ENCODE data around the gene CDH1.

The CDH1 gene

GRCh38 chr16:68722119-68723024 is 14.7 kb upstream of the CDH1 start:
- no peaks in the 10 kb centered on the region for H3K27me3 ChIP-seq (replicated peaks)
- in situ Hi-C loops (cut with HindIII; ENCODE audit: low pct_ligation_motif_present, low sequenced_read_pairs): no loop called here
- no peak overlapping the region for H3K27ac ChIP-seq
- no peak for DNase-seq
- no peak overlapping the region for H3K4me3 ChIP-seq (ENCODE audit: low read depth, low read length)
- TF ChIP-seq CTCF (IDR thresholded peaks at IDR 0.05; ENCODE audit: low read depth, low read length, missing control alignments): no peak
- no peaks in the 10 kb centered on the region for H3K36me3 ChIP-seq (replicated peaks)

- in situ Hi-C loops (cut with HindIII; ENCODE audit: low pct_ligation_motif_present, low sequenced_read_pairs): no loop called here
- Histone ChIP-seq H3K36me3 (replicated peaks) (no peaks in the 10 kb centered on the region), H3K4me3 (ENCODE audit: low read depth, low read length) (no peak overlapping the region), H3K27me3 (replicated peaks) (no peaks in the 10 kb centered on the region), H3K27ac (no peak overlapping the region)
- no peak for DNase-seq
- TF ChIP-seq CTCF (IDR thresholded peaks at IDR 0.05; ENCODE audit: low read depth, low read length, missing control alignments): no peak
Observed at GRCh38 chr16:68724797-68725196, 12.3 kb upstream of the CDH1 start.

GRCh38 chr16:68728523-68728922 is 8.6 kb upstream of the CDH1 start:
- Histone ChIP-seq H3K27me3 (replicated peaks) (no peaks in the 10 kb centered on the region), H3K4me3 (ENCODE audit: low read depth, low read length) (no peak overlapping the region), H3K27ac (no peak overlapping the region), H3K36me3 (replicated peaks) (no peaks in the 10 kb centered on the region)
- DNase-seq: no peak
- in situ Hi-C loops (cut with HindIII; ENCODE audit: low pct_ligation_motif_present, low sequenced_read_pairs): no loop called here
- TF ChIP-seq CTCF (IDR thresholded peaks at IDR 0.05; ENCODE audit: low read depth, low read length, missing control alignments): no peak

DNA sequence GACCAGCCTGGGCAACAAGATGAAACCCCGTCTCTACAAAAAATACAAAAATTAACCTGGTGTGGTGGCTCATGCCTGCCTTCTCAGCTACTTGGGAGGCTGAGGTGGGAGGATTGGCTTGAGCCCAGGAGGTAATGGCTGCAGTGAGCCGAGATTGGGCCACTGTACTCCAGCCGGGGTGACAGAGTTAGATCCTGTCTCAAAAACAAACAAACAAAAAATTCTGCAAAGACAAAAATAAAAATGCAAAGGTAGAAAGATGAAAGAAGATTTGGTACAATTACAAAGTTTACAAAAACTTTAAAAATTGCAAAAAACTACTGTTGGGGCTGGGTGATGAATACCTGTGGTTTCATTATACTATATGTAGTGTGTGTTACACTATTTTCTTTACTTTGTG is 5.5 kb upstream of the CDH1 start:
- H3K36me3 ChIP-seq (replicated peaks): no peaks in the 10 kb centered on the region
- peaks cover 11% of the 10 kb centered on the region for H3K27me3 ChIP-seq (replicated peaks)
- no peak for DNase-seq
- in situ Hi-C loops (cut with HindIII; ENCODE audit: low pct_ligation_motif_present, low sequenced_read_pairs): no loop called here
- TF ChIP-seq CTCF (IDR thresholded peaks at IDR 0.05; ENCODE audit: low read depth, low read length, missing control alignments): no peak
- no peak overlapping the region for H3K27ac ChIP-seq
- no peak overlapping the region for H3K4me3 ChIP-seq (ENCODE audit: low read depth, low read length)

GRCh38 chr16:68732042-68732680 is 4.9 kb upstream of the CDH1 start:
- no peak for TF ChIP-seq CTCF (IDR thresholded peaks at IDR 0.05; ENCODE audit: low read depth, low read length, missing control alignments)
- H3K4me3 ChIP-seq (ENCODE audit: low read depth, low read length): no peak overlapping the region
- no peak for DNase-seq
- H3K36me3 ChIP-seq (replicated peaks): no peaks in the 10 kb centered on the region
- H3K27me3 ChIP-seq (replicated peaks): peaks cover 16% of the 10 kb centered on the region
- no peak overlapping the region for H3K27ac ChIP-seq
- in situ Hi-C loops (cut with HindIII; ENCODE audit: low pct_ligation_motif_present, low sequenced_read_pairs): no loop called here
